Right ventricle myocardium superior (tissue), 1 donor: ENCODE measurements around the gene FAM171A1. TPM values are rescaled to one million over a fixed set of nuclear protein-coding genes. Genes with fewer than 3 reads are reported as not detected.

Experiments
- ATAC-seq: fragments of 200-7000 bp; cut with Tn5 transposase; one replicate; pipeline ENCODE4 v1.9.1; 2020; ENCODE audit warnings: mild to moderate bottlenecking; ENCODE audit not compliant: poor library complexity
- DNase-seq: peaks from one replicate; pipeline ENCODE4 v3.0.0-alpha.2; 2020
- intact Hi-C: fragments of 100-400 bp; cut with DNase I; formaldehyde crosslinking; loops from one replicate; pipeline ENCODE4 v1.11.2; 2022
- total RNA-seq: library from RNA; stranded (reverse); fragmentation: NEBNext Ultra II Directional; extraction: Animal tissue kit (Norgen Biotek cat#: 25700); gene quantifications from one replicate; pipeline ENCODE4 v1.2.1, GENCODE V29; 2021
- donor health status: DM: no; HTN: yes; CAD: no; lungs with severe emphysema.

FAM171A1 gene
- total RNA-seq, 1 donor from 2014 or later = 10.3 TPM

GRCh38 chr10:15329437-15329836 is 41.7 kb downstream of the FAM171A1 start:
- intact Hi-C loops = no loop called here
- ATAC-seq (no peak), DNase-seq (no peak)

- ATAC-seq (no peak), DNase-seq (no peak)
- intact Hi-C loops = no loop called here
Measured at GRCh38 chr10:15325944-15326284, 45.2 kb downstream of the FAM171A1 start.

- intact Hi-C loops = no loop called here
- DNase-seq (no peak), ATAC-seq (peak; percentile 23)
Measured at GRCh38 chr10:15325243-15325943, 45.7 kb downstream of the FAM171A1 start.

- ATAC-seq = no peak
- intact Hi-C loops = no loop called here
- no peak for DNase-seq
Measured at GRCh38 chr10:15324611-15325010, 46.5 kb downstream of the FAM171A1 start.

- intact Hi-C loops = no loop called here
- ATAC-seq (no peak), DNase-seq (no peak)
Measured at GRCh38 chr10:15324113-15324512, 47.0 kb downstream of the FAM171A1 start.

- intact Hi-C loops = no loop called here
- DNase-seq = no peak
- ATAC-seq = no peak
Measured at GRCh38 chr10:15322356-15322755, 48.7 kb downstream of the FAM171A1 start.

- ATAC-seq = peak; percentile 74
- intact Hi-C loops = no loop called here
Measured at GRCh38 chr10:15321431-15322341, 49.4 kb downstream of the FAM171A1 start.

GRCh38 chr10:15320522-15321203 is 50.4 kb downstream of the FAM171A1 start:
- intact Hi-C loops = no loop called here
- DNase-seq (no peak), ATAC-seq (no peak)

More at GRCh38 chr10:15321431-15322341, 49.4 kb downstream of the FAM171A1 start:
- DNase-seq = peak; percentile 68

- intact Hi-C loops = no loop called here
- no peak for ATAC-seq
- DNase-seq = no peak
Measured at GRCh38 chr10:15320118-15320517, 51.0 kb downstream of the FAM171A1 start.

- ATAC-seq (no peak), DNase-seq (no peak)
- intact Hi-C loops = no loop called here
Measured at GRCh38 chr10:15316871-15317464, 54.1 kb downstream of the FAM171A1 start.

GRCh38 chr10:15316145-15316544 is 54.9 kb downstream of the FAM171A1 start:
- DNase-seq = no peak
- no peak for ATAC-seq
- intact Hi-C loops = no loop called here

- no peak for ATAC-seq
- intact Hi-C loops = no loop called here
Measured at GRCh38 chr10:15315286-15315685, 55.8 kb downstream of the FAM171A1 start.

GRCh38 chr10:15314482-15315045 is 56.5 kb downstream of the FAM171A1 start:
- intact Hi-C loops = no loop called here
- DNase-seq (no peak), ATAC-seq (no peak)

More at GRCh38 chr10:15315286-15315685, 55.8 kb downstream of the FAM171A1 start:
- no peak for DNase-seq

- DNase-seq (peak; percentile 56), ATAC-seq (peak; percentile 82)
- intact Hi-C loops = no loop called here
Measured at GRCh38 chr10:15313843-15314242, 57.2 kb downstream of the FAM171A1 start.

- intact Hi-C loops = no loop called here
- DNase-seq = peak; percentile 62
- peak; percentile 53 for ATAC-seq
Measured at GRCh38 chr10:15313047-15313446, 58.0 kb downstream of the FAM171A1 start.

- intact Hi-C loops = no loop called here
- DNase-seq (no peak), ATAC-seq (no peak)
Measured at GRCh38 chr10:15311569-15312280, 59.4 kb downstream of the FAM171A1 start.

- DNase-seq (no peak), ATAC-seq (no peak)
- intact Hi-C loops = no loop called here
Measured at GRCh38 chr10:15310776-15311568, 60.1 kb downstream of the FAM171A1 start.
